ENCODE data around the gene ITGA6.

ITGA6 gene

GRCh38 chr2:172437419-172438341 lies 10.3 kb downstream of the ITGA6 start:
- no peak for DNase-seq (ENCODE audit: low read depth)
- TF ChIP-seq CTCF (IDR thresholded peaks at IDR 0.05; ENCODE audit: low read depth, low read length, missing control alignments): no peak
- no peak overlapping the region for H3K4me3 ChIP-seq (ENCODE audit: low read depth, low read length)
- in situ Hi-C loops (cut with HindIII; ENCODE audit: low sequenced_read_pairs): no loop called here

GRCh38 chr2:172438741-172439508 lies 11.5 kb downstream of the ITGA6 start:
- no peak for DNase-seq (ENCODE audit: low read depth)
- in situ Hi-C loops (cut with HindIII; ENCODE audit: low sequenced_read_pairs): no loop called here
- H3K4me3 ChIP-seq (ENCODE audit: low read depth, low read length): no peak overlapping the region
- no peak for TF ChIP-seq CTCF (IDR thresholded peaks at IDR 0.05; ENCODE audit: low read depth, low read length, missing control alignments)

- in situ Hi-C loops (cut with HindIII; ENCODE audit: low sequenced_read_pairs): no loop called here
- TF ChIP-seq CTCF (IDR thresholded peaks at IDR 0.05; ENCODE audit: low read depth, low read length, missing control alignments): no peak
- no peak for DNase-seq (ENCODE audit: low read depth)
- no peak overlapping the region for H3K4me3 ChIP-seq (ENCODE audit: low read depth, low read length)
Observed at GRCh38 chr2:172439509-172439860, 12.1 kb downstream of the ITGA6 start.

GRCh38 chr2:172439911-172440310 lies 12.5 kb downstream of the ITGA6 start:
- TF ChIP-seq CTCF (IDR thresholded peaks at IDR 0.05; ENCODE audit: low read depth, low read length, missing control alignments): no peak
- DNase-seq (ENCODE audit: low read depth): no peak
- in situ Hi-C loops (cut with HindIII; ENCODE audit: low sequenced_read_pairs): loop anchor here (5.0 kb wide), 1 partner anchor 258 kb away; no protein-coding TSS in a partner anchor
- no peak overlapping the region for H3K4me3 ChIP-seq (ENCODE audit: low read depth, low read length)

GRCh38 chr2:172440795-172441194 lies 13.4 kb downstream of the ITGA6 start:
- H3K4me3 ChIP-seq (ENCODE audit: low read depth, low read length): no peak overlapping the region

More at GRCh38 chr2:172440795-172441194, 13.4 kb downstream of the ITGA6 start:
- no peak for TF ChIP-seq CTCF (IDR thresholded peaks at IDR 0.05; ENCODE audit: low read depth, low read length, missing control alignments)
- in situ Hi-C loops (cut with HindIII; ENCODE audit: low sequenced_read_pairs): loop anchor here (5.0 kb wide), 1 partner anchor 258 kb away; no protein-coding TSS in a partner anchor
- no peak for DNase-seq (ENCODE audit: low read depth)
